Measurements from ENCODE around the gene POU3F2.

The POU3F2 gene

DNA sequence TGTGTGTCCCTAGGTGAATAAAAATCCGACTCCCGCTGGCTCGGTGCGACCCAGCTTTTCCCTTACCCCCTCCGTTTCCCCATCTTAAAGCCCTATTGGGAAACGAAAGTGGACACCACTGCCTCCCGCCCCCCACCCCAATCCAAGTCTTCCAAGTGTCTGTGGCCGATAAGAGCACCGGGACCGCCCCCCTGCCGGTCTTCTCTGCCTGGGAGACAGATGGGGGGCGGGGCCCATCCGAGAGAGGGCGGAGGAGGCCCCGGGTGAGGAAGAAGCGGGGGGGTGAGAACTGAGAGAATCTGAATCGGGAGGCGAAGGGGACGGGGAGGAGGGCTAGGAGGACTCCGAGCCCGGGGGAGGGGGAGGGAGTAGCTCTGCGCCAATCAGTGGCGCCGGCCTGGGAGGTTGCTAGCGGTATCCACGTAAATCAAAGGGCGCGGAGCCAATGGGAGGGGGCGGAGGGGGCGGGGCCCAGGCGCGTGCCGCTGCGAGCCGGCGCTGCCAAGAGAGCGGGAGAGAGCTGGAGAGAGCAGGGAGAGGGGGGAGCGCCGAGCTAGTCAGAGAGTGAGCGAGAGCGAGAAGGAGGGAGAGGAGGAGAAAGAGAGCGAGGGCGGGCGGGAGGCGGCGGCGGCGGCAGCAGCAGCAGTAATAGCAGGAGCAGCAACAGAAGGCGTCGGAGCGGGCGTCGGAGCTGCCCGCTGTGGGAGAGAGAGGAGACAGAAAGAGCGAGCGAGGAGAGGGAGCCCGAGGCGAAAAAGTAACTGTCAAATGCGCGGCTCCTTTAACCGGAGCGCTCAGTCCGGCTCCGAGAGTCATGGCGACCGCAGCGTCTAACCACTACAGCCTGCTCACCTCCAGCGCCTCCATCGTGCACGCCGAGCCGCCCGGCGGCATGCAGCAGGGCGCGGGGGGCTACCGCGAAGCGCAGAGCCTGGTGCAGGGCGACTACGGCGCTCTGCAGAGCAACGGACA, at the start of gene POU3F2:
TSS of gene POU3F2 (plus strand) at position 515 of the 972 bp plus-strand sequence. CDS start at position 815, 300 bp downstream.
- peak; percentile 73 for DNase-seq (ENCODE audit: low spot score)

DNA sequence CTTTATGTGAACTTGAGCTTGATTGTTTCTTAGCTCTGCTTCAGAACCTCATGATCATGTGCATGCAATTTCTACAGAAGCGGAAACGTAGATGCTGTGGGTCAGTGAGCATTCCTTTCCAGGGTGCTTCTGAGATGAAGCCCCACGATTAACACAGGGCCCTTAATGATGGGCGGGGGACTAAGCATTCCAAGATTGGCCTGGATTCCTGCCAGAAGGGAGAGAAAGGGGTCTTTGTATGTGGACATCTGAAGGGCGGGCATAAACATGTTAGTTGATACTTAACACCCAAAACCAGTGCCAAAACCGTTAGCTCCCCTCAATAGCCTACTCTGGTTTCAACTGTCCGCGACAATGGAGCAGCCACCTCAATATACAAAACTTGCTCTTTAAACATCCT, 46.9 kb upstream of the POU3F2 start:
- DNase-seq (ENCODE audit: low spot score): no peak

DNA sequence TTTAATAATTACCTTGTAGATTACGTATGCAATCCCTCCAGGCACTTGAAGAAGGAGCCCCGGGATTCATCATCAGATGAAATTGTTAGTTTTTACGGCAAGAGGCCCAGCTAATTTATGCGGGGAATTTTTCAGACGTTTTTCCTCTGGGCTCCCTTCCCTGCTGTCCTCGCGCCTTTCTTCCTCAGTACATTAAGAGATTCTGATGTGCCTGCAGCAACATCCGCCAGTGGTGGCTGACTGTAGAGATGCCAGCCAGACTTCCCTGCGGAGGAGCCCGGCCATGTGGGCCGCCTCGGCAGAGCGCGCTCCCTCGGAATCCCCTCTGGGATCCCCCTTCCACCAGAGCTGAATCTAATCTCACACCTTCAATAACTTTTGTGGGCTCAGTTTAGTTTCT, 46.4 kb upstream of the POU3F2 start:
- DNase-seq (ENCODE audit: low spot score): no peak

DNA sequence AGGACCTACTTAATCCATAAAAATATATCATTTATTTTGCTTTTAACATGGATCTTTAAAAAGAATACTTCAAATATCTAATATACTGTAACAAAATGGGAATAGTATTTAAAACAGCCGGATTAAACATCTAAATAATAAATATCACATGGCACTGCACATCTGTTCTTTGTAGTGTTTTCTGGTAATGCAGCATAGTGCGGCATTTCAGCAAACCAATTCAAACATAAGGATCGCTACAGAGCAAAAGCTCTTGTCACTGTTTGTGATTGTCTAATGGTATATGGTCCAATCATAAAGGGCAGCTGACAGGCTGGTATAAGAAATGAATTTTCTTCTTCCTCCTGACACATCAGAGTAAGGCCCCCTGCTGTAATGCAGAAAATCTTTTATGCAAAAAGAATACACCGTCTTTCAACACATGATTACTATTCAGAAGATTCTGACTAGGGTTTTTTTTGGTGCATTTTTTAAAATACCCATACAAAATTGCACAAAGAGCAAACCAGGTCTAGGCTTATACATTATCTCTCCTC, 40.0 kb upstream of the POU3F2 start:
- DNase-seq (ENCODE audit: low spot score): no peak

DNA sequence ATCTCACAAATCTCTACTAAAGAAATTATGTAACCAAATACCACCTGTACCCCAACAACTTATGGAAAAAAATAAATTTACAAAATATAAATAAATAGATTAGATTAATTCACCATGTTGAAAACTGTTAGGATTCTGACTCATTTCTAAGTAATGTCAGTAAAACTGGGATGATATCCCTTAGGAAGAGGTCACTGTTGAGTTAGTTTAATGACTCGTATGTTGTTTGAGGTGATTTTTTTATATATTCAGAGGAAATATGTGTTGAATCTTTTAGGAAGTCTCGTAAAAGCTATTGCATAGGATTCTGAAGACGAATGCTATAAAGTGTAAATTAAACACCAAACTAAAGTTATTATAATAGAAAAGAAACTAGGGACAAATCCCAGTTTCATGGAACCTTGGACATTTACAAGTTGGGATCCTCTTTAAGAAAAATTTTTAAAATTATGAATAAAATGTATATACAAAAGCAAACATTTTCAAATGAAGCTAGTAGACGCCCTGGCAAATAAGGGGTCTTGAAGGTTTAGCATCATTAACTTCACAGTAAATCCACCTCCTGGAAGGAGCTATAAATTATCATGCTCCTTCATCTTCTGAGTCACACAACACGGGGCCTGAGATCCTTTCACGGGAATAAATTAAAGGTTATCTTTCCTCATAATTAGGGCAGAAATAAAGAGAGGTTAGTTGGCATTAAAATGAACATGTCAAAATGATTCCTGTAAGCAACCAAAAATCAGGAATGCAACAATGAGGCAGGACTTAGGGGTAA, 37.0 kb upstream of the POU3F2 start:
- no peak for DNase-seq (ENCODE audit: low spot score)

DNA sequence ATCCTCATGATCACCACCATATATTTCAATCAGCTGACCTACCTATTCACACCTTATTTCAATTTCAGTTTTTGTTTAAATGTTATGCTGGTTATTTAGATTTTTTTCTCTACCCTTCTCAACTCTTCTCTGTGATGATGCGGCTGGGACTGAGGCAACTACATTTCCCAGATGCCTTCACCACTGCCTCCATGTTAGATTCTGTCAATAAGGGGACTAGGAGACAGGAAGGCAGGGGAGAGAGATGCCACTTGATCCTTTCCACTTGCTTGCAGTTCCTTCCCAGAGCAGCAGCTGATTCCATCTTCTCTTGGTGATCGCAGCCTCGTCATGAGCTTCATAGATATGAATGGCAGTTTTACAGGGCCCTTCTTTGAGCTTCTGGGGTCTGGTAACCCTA, 33.5 kb upstream of the POU3F2 start:
- DNase-seq (ENCODE audit: low spot score): no peak

GRCh38 chr6:98808541-98809210, 25.7 kb upstream of the POU3F2 start:
- no peak for DNase-seq (ENCODE audit: low spot score)

GRCh38 chr6:98812220-98812619, 22.2 kb upstream of the POU3F2 start:
- no peak for DNase-seq (ENCODE audit: low spot score)

DNA sequence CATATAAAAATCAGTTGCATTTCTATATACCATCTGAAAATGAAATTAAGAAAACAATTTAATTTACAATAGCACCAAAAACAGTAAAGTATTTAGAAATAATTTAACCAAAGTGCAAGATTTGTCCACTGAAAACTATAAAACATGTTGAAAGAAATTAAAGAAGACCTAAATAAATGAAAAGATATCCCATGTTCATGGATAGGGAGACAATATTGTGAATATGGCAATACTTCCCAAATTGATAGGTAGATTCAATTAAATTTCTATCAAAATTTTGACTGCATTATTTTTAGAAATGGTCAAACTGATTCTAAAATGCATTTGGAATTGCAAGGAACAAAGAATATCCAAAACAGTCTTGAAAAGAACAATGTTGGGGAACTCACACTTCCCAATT, 17.6 kb upstream of the POU3F2 start:
- no peak for DNase-seq (ENCODE audit: low spot score)

DNA sequence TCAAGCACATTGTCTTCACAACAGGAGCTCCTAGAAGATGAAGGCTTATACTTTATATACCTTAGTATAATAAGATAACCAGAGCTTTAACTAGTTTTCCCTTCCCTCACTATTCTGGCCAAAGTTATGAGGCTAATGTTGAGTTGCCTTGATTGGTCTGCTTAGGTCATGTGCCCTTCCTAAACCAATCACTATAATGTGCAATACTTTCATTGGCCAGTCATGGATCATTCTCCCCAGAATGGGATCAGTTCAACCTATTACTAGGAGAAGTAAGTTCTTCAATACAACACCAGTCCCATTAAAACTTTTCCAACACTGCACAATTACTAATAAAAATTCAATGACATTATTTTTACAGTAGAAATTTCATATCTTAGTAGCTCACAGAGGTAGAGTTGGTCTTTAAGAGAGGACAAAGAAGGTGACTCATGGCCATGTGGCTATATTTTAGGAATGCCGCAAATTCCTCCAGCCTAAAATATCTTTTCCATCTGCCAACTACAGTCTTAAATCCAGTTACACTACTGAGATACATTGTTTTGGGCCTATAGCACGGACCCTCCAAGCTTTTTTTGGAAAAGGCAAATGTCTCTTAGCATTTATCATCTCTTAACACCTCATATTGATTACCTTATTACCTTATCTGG, 12.5 kb upstream of the POU3F2 start:
- no peak for DNase-seq (ENCODE audit: low spot score)

DNA sequence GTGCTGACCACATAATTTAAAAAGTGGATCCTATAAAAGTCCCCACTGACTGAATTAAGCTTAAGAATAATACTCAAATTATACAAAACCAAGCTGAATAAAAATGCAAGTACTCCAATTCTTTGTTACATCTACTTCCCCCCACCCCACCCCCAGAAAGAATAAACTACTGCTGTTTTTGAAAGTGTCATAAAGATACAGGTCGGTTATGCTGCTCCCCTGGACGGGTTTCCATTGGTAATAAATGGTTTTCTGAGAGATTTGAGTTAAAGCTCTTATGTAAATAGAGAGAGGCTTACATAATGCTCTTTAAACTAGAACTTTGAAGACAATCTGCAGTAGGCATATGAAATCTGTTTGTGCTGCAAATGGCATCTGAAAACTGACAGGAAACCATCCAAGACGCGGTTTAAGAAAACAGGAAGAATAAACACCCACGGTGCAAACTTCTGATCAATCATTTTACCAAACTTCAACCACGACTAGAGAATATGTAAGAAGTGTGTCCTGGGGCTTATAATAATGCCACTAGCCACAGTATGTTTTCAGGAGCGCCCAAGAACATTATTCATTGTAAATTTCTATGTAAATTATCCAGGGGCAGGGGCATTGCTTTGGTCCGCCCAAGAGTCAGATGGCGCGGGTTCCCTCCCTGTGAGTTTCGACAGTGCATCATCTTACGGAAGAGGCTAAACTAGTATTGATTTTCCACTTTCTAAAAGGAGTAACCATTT, 10.8 kb upstream of the POU3F2 start:
- DNase-seq (ENCODE audit: low spot score): no peak

DNA sequence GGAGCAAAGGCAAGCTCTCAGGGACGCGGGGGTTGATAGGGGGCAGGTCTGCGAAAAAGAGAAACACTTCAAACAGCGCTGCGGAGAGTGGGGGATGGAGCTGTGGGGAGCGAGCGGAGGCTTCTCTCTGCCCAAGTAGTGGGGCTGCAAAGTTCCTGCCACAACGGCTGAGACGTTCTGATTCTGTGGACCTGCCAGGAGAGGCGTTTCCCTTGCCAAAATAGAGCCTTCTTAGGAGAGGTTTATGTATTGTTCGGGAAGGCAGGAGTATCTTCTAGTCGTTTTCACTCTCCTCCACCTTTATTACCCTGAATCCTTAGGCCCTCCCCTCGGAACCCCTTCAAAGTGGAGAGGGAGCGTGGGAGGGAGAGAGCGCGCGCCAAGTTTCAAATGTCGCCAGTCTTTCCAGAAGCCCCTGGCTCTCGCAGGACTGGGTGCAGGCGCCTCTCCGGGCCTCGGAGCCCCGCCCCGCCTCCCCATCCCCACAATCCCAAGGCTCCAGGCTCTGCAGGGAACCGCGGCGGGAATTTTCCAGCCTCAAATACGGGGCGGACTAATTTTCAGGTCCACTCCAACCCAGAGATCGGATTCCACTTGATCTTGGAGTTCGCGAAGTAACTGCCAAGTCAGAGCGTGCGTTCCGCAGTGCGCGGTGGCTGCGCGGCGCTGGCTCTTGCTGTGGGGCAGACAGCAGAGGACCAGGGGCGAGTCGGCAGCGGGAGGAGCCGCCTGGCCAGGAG, 10.0 kb upstream of the POU3F2 start:
- DNase-seq (ENCODE audit: low spot score): no peak

- DNase-seq (ENCODE audit: low spot score): no peak
These were observed 9.3 kb upstream of the POU3F2 start for GRCh38 chr6:98824902-98825599.

DNA sequence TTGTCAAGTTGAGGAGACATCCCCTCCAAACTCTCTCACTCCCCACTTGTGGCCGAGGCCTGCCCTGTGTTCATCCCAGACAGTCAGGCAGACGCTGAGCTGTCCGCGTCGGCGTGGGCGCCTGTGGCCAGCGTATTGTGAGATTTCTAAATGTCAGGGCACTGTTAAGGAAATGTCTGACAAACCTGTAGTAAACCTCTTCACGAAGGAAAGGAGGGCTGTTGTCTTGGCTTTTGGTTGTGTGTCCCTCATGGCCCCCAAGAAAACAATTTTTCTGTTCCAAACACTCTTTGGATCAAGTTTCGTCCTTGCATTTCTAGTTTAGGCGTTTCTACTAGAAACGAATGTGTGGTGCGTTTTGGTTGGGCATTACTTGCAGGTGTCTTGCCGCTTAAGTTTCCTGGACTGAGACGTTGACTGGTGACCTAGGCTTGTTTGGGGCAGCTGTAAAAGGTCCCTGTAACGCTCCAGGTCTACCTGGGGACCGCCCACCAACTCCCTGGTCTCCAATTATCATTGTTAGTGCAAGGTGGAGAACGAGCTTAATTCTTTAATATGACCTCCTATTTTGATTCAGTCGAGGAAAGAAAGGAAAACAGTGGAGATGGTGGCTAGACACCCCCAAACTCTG, 8.7 kb upstream of the POU3F2 start:
- DNase-seq (ENCODE audit: low spot score): no peak

DNA sequence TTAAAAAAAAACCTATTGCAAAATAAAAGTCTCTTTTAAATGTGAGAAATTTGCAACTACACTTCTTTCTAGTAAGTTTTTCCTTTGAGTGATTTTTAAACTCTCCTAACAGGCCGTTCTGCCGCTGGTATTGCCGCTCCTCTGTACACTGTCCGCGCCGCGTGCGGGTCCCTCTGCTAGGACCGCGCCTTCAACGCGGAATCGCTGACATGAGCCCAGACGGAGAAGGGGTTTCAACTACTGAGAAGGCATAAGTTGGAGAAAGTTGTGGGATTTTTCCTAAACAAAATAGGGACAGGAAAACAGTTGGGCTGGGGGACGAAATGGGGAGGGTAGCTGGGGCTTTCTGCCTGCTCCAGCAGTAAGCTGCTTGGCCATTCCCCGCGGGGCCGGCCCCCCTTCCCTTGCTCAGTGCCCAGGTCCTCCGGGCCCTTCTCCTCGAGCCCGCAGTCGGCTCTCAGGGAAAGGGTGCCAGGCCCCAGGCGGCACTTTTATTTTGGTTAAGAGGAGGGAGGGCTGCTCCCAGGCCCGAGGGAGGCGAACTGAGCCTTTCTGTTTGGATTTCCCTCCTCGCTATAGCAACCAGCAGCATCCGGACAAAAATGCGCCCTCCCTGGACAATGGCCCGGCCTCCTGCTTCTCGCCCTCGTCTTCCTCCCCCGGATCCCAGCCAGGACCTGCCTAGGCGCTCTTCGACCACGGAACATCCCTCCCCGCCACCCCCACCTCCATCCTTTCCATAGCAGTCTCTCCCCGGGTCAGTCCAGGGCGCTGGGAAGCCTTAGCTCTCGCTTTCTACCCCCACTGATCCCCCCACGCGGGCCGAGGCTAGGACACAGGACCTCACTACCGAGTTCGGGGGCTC, 6.8 kb upstream of the POU3F2 start:
- peak; percentile 33 for DNase-seq (ENCODE audit: low spot score)

GRCh38 chr6:98828211-98828788, 6.1 kb upstream of the POU3F2 start:
- no peak for DNase-seq (ENCODE audit: low spot score)

GRCh38 chr6:98828941-98829411, 5.4 kb upstream of the POU3F2 start:
- DNase-seq (ENCODE audit: low spot score): no peak

- no peak for DNase-seq (ENCODE audit: low spot score)
These were observed 4.2 kb upstream of the POU3F2 start for GRCh38 chr6:98830146-98830545.

Measured in AG20443 (cell line).